Activated T-cell treated with anti-CD3 and anti-CD28 coated beads, Interleukin-2, amount 50 U/mL, for 24 hours (primary cell): ENCODE measurements around the gene MUC6.
A peak's percentile ranks its signal among the peaks of the same experiment; 100 is the strongest.

ENCODE experiments used
- DNase-seq: peaks from one replicate; pipeline ENCODE4 v3.0.0-alpha.2; 2020
- H3K27ac Mint-ChIP-seq: 2 replicates; pipeline ENCODE4 v1.8.0; 2020; ENCODE audit warnings: mild to moderate bottlenecking, mixed read lengths
- H3K27me3 Mint-ChIP-seq: 2 replicates; pipeline ENCODE4 v1.8.0; 2020; ENCODE audit warnings: mixed read lengths
- H3K36me3 Mint-ChIP-seq: 2 replicates; pipeline ENCODE4 v1.8.0; 2020; ENCODE audit warnings: low read depth, mixed read lengths
- H3K4me1 Mint-ChIP-seq: 2 replicates; pipeline ENCODE4 v1.8.0; 2020; ENCODE audit warnings: low read depth, mixed read lengths
- H3K4me3 Mint-ChIP-seq: 2 replicates; pipeline ENCODE4 v1.8.0; 2020; ENCODE audit warnings: mild to moderate bottlenecking, moderate library complexity, mixed read lengths
- H3K9me3 Mint-ChIP-seq: 2 replicates; pipeline ENCODE4 v1.8.0; 2020; ENCODE audit warnings: mixed read lengths

MUC6 gene

GRCh38 chr11:1062075-1062820, 25.7 kb upstream of the MUC6 start:
- Mint-ChIP-seq H3K27me3 (peaks cover 13% of the 10 kb centered on the region), H3K27ac (no peak overlapping the region), H3K4me3 (no peak overlapping the region), H3K36me3 (no peaks in the 10 kb centered on the region), H3K4me1 (peaks cover 17% of the 10 kb centered on the region), H3K9me3 (no peaks in the 10 kb centered on the region)
- no peak for DNase-seq

GRCh38 chr11:1060852-1061616, 24.5 kb upstream of the MUC6 start:
- Mint-ChIP-seq H3K27ac (no peak overlapping the region), H3K4me1 (peaks cover 17% of the 10 kb centered on the region)

GRCh38 chr11:1060410-1060809, 23.9 kb upstream of the MUC6 start:
- H3K4me3 Mint-ChIP-seq = no peak overlapping the region
- H3K27me3 Mint-ChIP-seq = peaks cover 10% of the 10 kb centered on the region
- peaks cover 17% of the 10 kb centered on the region for H3K4me1 Mint-ChIP-seq
- DNase-seq = no peak
- no peaks in the 10 kb centered on the region for H3K36me3 Mint-ChIP-seq
- H3K9me3 Mint-ChIP-seq = no peaks in the 10 kb centered on the region
- H3K27ac Mint-ChIP-seq = no peak overlapping the region

More at GRCh38 chr11:1060852-1061616, 24.5 kb upstream of the MUC6 start:
- H3K36me3 Mint-ChIP-seq = no peaks in the 10 kb centered on the region
- peaks cover 16% of the 10 kb centered on the region for H3K27me3 Mint-ChIP-seq
- DNase-seq = no peak
- no peak overlapping the region for H3K4me3 Mint-ChIP-seq
- H3K9me3 Mint-ChIP-seq = no peaks in the 10 kb centered on the region

GRCh38 chr11:1059759-1060158, 23.2 kb upstream of the MUC6 start:
- H3K27ac Mint-ChIP-seq = no peak overlapping the region
- H3K4me1 Mint-ChIP-seq = peaks cover 17% of the 10 kb centered on the region
- H3K4me3 Mint-ChIP-seq = no peak overlapping the region
- no peaks in the 10 kb centered on the region for H3K36me3 Mint-ChIP-seq
- H3K27me3 Mint-ChIP-seq = peaks cover 10% of the 10 kb centered on the region
- peak; percentile 15 for DNase-seq
- no peaks in the 10 kb centered on the region for H3K9me3 Mint-ChIP-seq

- Mint-ChIP-seq H3K27me3 (peaks cover 6% of the 10 kb centered on the region), H3K36me3 (no peaks in the 10 kb centered on the region), H3K9me3 (no peaks in the 10 kb centered on the region), H3K4me1 (peaks cover 3% of the 10 kb centered on the region), H3K27ac (no peak overlapping the region), H3K4me3 (no peak overlapping the region)
- no peak for DNase-seq
Measured at GRCh38 chr11:1057806-1058205, 21.3 kb upstream of the MUC6 start.

GRCh38 chr11:1055990-1056771, 19.7 kb upstream of the MUC6 start:
- Mint-ChIP-seq H3K36me3 (no peaks in the 10 kb centered on the region), H3K4me1 (no peaks in the 10 kb centered on the region), H3K9me3 (no peaks in the 10 kb centered on the region), H3K4me3 (no peak overlapping the region), H3K27me3 (peaks cover 3% of the 10 kb centered on the region), H3K27ac (no peak overlapping the region)
- DNase-seq = peak; percentile 22

- Mint-ChIP-seq H3K4me3 (no peak overlapping the region), H3K36me3 (no peaks in the 10 kb centered on the region), H3K4me1 (peaks cover 2% of the 10 kb centered on the region), H3K9me3 (no peaks in the 10 kb centered on the region), H3K27ac (no peak overlapping the region), H3K27me3 (peaks cover 7% of the 10 kb centered on the region)
- peak; percentile 22 for DNase-seq
Measured at GRCh38 chr11:1055109-1055703, 18.7 kb upstream of the MUC6 start.

- Mint-ChIP-seq H3K9me3 (no peaks in the 10 kb centered on the region), H3K36me3 (no peaks in the 10 kb centered on the region)
- no peak for DNase-seq
Measured at GRCh38 chr11:1054143-1055108, 17.9 kb upstream of the MUC6 start.

GRCh38 chr11:1053121-1053901, 16.8 kb upstream of the MUC6 start:
- no peak overlapping the region for H3K4me3 Mint-ChIP-seq
- no peaks in the 10 kb centered on the region for H3K9me3 Mint-ChIP-seq
- H3K4me1 Mint-ChIP-seq = peaks cover 2% of the 10 kb centered on the region
- no peak overlapping the region for H3K27ac Mint-ChIP-seq
- DNase-seq = no peak
- no peaks in the 10 kb centered on the region for H3K36me3 Mint-ChIP-seq
- H3K27me3 Mint-ChIP-seq = peaks cover 12% of the 10 kb centered on the region

More at GRCh38 chr11:1054143-1055108, 17.9 kb upstream of the MUC6 start:
- no peak overlapping the region for H3K27ac Mint-ChIP-seq
- H3K4me3 Mint-ChIP-seq = no peak overlapping the region
- H3K4me1 Mint-ChIP-seq = peaks cover 2% of the 10 kb centered on the region
- peaks cover 8% of the 10 kb centered on the region for H3K27me3 Mint-ChIP-seq

- no peak for DNase-seq
- Mint-ChIP-seq H3K27ac (no peak overlapping the region), H3K4me3 (no peak overlapping the region), H3K27me3 (peaks cover 17% of the 10 kb centered on the region), H3K9me3 (no peaks in the 10 kb centered on the region), H3K4me1 (peaks cover 2% of the 10 kb centered on the region), H3K36me3 (no peaks in the 10 kb centered on the region)
Measured at GRCh38 chr11:1052133-1053011, 15.9 kb upstream of the MUC6 start.

- Mint-ChIP-seq H3K4me1 (peaks cover 2% of the 10 kb centered on the region), H3K4me3 (no peak overlapping the region), H3K36me3 (no peaks in the 10 kb centered on the region), H3K27me3 (peaks cover 19% of the 10 kb centered on the region), H3K27ac (no peak overlapping the region), H3K9me3 (no peaks in the 10 kb centered on the region)
- DNase-seq = no peak
Measured at GRCh38 chr11:1051356-1052132, 15.0 kb upstream of the MUC6 start.
